Endodermal cell (in vitro differentiated cells): ENCODE data around the gene SOX6. TPM values are rescaled to one million over a fixed set of nuclear protein-coding genes. Genes with fewer than 3 reads are reported as not detected.

Source experiments
- DNase-seq: peaks from one replicate; pipeline ENCODE4 v3.0.0-alpha.2; 2017
- H3K27ac ChIP-seq: 2 replicates; pipeline ENCODE4 v1.5.1; 2013; ENCODE audit warnings: mild to moderate bottlenecking, low read depth, low read length, moderate library complexity
- H3K27me3 ChIP-seq: 2 replicates; pipeline ENCODE4 v1.6.1; 2013; ENCODE audit warnings: mild to moderate bottlenecking, low read length, moderate library complexity; ENCODE audit not compliant: insufficient read depth, control insufficient read depth, poor library complexity, severe bottlenecking
- H3K36me3 ChIP-seq: 2 replicates; pipeline ENCODE4 v1.7.0; 2013; ENCODE audit warnings: mild to moderate bottlenecking, low read length, moderate library complexity; ENCODE audit not compliant: control insufficient read depth, insufficient read depth
- H3K4me1 ChIP-seq: one replicate; pipeline ENCODE4 v1.7.0; 2013; ENCODE audit warnings: low read length; ENCODE audit not compliant: control insufficient read depth, insufficient read depth
- H3K4me3 ChIP-seq: 2 replicates; pipeline ENCODE4 v1.5.1; 2013; ENCODE audit warnings: mild to moderate bottlenecking, low read length, moderate library complexity
- H3K9ac ChIP-seq: 2 replicates; pipeline ENCODE4 v1.6.1; 2013; ENCODE audit warnings: mild to moderate bottlenecking, low read length, moderate library complexity; ENCODE audit not compliant: poor library complexity, severe bottlenecking; ENCODE audit errors: extremely low read depth
- H3K9me3 ChIP-seq: 2 replicates; pipeline ENCODE4 v1.6.1; 2013; ENCODE audit warnings: mild to moderate bottlenecking, low read length, moderate library complexity; ENCODE audit not compliant: control insufficient read depth
- H3K27ac Mint-ChIP-seq: 2 replicates; pipeline ENCODE4 v1.8.0; 2020; ENCODE audit warnings: mixed read lengths
- H3K27me3 Mint-ChIP-seq: 2 replicates; pipeline ENCODE4 v1.8.0; 2021; ENCODE audit warnings: mild to moderate bottlenecking, mixed read lengths; ENCODE audit not compliant: insufficient read depth
- H3K36me3 Mint-ChIP-seq: 2 replicates; pipeline ENCODE4 v1.8.0; 2020; ENCODE audit warnings: low read depth, mixed read lengths
- H3K4me1 Mint-ChIP-seq: 2 replicates; pipeline ENCODE4 v1.8.0; 2020; ENCODE audit warnings: mixed read lengths
- H3K4me3 Mint-ChIP-seq: 2 replicates; pipeline ENCODE4 v1.8.0; 2020; ENCODE audit warnings: mild to moderate bottlenecking, moderate library complexity, mixed read lengths
- H3K9me3 Mint-ChIP-seq: 2 replicates; pipeline ENCODE4 v1.8.0; 2020; ENCODE audit warnings: mild to moderate bottlenecking, mixed read lengths
- WGBS, 2 experiments: methylation state at CpG; one replicate each; pipeline versions ENCODE4 v1.1.5 to v1.1.7; 2013; ENCODE audit warnings: missing lambda C conversion rate in 2 of 2, mixed read lengths in 1 of 2; ENCODE audit not compliant: insufficient coverage in 1 of 2, insufficient read length in 1 of 2; 5-methylcytosine and 5-hydroxymethylcytosine counted together
- total RNA-seq, 2 donors: library from RNA; stranded (reverse); fragmentation: NEBNext Ultra II Directional in 1 of 2; extraction: Animal tissue kit (Norgen Biotek cat#: 25700) in 1 of 2; gene quantifications; 2 replicates in 1 of 2; 3 replicates in 1 of 2; pipeline ENCODE4 v1.2.1, GENCODE V29; 2021
- TF ChIP-seq, protein P1 (sequence below): fragments of 200-600 bp; sonication (generic); conservative IDR thresholded peaks from 2 replicates; pipeline ENCODE4 v1.5.0; 2021; ENCODE audit warnings: antibody characterized with exemption, mild to moderate bottlenecking

The SOX6 gene
- total RNA-seq, 2 donors from 2014 or later = 0.13 to 0.20 TPM

DNA sequence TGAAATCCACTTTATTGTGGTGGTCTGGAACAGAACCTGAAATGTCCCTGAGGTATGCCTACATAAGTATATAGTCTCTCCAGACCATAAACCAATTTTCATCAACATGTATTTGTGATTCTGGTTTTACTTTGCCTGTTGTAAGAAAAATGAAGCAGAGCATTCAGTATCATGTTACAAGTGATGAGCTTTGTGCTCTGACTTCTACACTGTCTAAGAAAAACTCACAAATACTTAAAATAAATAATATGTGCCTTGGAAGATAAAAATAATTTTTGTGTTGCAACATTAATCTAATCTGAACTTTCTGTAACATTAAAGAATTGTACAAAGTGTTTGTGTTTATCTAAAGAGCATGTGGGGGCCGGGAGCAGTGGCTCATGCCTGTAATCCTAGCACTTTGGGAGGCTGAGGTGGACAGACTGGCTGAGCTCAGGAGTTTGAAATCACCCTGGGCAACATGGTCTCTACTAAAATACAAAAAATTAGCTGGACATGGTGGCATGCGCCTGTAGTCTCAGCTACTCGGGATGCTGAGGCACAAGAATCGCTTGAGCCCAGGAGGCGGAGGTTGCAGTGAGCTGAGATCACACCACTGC, 219.5 kb downstream of the SOX6 start:
- DNase-seq = no peak

DNA sequence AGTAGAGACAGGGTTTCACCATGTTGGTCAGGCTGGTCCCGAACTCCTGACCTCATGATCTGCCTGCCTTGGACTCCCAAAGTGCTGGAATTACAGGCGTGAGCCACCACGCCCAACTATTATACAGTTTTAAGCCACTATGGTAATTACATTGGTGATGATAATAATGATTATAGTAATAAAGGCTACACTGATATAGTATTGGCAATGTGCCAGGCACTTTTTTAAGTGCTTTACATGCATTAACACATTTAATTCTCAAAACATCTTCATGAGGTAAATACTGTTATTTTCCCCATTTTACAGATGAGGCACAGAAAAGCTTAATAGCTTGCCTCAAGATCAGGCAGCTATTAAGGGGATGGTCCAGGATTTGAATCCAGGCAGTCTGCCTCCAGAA, 222.5 kb downstream of the SOX6 start:
- Histone ChIP-seq H3K9me3 (no peaks in the 10 kb centered on the region), H3K36me3 (no peaks in the 10 kb centered on the region), H3K9ac (no peak overlapping the region), H3K4me1 (no peaks in the 10 kb centered on the region), H3K4me3 (no peak overlapping the region), H3K27me3 (no peaks in the 10 kb centered on the region), H3K27ac (no peak overlapping the region)
- Mint-ChIP-seq H3K9me3 (no peaks in the 10 kb centered on the region), H3K4me3 (no peak overlapping the region), H3K4me1 (no peaks in the 10 kb centered on the region), H3K36me3 (no peaks in the 10 kb centered on the region), H3K27ac (no peak overlapping the region), H3K27me3 (no peaks in the 10 kb centered on the region)
- TF ChIP-seq, protein P1, sequence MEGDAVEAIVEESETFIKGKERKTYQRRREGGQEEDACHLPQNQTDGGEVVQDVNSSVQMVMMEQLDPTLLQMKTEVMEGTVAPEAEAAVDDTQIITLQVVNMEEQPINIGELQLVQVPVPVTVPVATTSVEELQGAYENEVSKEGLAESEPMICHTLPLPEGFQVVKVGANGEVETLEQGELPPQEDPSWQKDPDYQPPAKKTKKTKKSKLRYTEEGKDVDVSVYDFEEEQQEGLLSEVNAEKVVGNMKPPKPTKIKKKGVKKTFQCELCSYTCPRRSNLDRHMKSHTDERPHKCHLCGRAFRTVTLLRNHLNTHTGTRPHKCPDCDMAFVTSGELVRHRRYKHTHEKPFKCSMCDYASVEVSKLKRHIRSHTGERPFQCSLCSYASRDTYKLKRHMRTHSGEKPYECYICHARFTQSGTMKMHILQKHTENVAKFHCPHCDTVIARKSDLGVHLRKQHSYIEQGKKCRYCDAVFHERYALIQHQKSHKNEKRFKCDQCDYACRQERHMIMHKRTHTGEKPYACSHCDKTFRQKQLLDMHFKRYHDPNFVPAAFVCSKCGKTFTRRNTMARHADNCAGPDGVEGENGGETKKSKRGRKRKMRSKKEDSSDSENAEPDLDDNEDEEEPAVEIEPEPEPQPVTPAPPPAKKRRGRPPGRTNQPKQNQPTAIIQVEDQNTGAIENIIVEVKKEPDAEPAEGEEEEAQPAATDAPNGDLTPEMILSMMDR = no peak
- DNase-seq = no peak
- 60 to 92% methylated on average over 1 of the region's 3 CpGs for WGBS, 2 experiments

More for the DNA sequence above, 219.5 kb downstream of the SOX6 start:
- 87 to 95% methylated on average over 4 to 5 of the region's 5 CpGs for WGBS, 2 experiments
- TF ChIP-seq, protein P1 = no peak
- H3K27me3 Mint-ChIP-seq = no peaks in the 10 kb centered on the region
- no peak overlapping the region for H3K9ac ChIP-seq
- H3K27me3 ChIP-seq = no peaks in the 10 kb centered on the region
- no peaks in the 10 kb centered on the region for H3K36me3 ChIP-seq
- peaks cover 7% of the 10 kb centered on the region for H3K9me3 Mint-ChIP-seq
- H3K27ac ChIP-seq = no peak overlapping the region
- no peak overlapping the region for H3K4me3 Mint-ChIP-seq
- H3K36me3 Mint-ChIP-seq = no peaks in the 10 kb centered on the region
- no peaks in the 10 kb centered on the region for H3K4me1 Mint-ChIP-seq
- no peak overlapping the region for H3K4me3 ChIP-seq
- peaks cover 11% of the 10 kb centered on the region for H3K9me3 ChIP-seq
- H3K27ac Mint-ChIP-seq = no peak overlapping the region
- H3K4me1 ChIP-seq = no peaks in the 10 kb centered on the region

DNA sequence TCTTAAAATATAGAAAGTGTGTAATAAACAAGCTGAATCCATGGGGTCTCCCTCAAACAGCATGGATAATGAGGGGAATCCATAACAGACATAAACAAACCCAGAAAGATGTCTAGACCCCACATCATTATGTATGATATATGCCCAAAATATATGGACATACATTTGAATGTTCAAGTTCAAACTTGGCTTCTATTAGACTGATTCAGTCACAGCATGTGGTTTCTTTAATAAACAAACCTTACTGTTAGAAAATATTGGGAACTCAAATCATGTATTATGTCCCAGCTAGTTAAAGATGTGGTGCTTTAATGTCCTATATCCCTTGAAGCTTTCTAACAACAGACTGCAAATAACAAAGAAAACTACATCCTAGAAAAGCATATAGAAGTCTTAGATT, 228.6 kb downstream of the SOX6 start:
- H3K4me1 ChIP-seq = peaks cover 6% of the 10 kb centered on the region
- H3K4me3 ChIP-seq = no peak overlapping the region
- no peak overlapping the region for H3K9ac ChIP-seq
- no peaks in the 10 kb centered on the region for H3K9me3 ChIP-seq
- no peaks in the 10 kb centered on the region for H3K9me3 Mint-ChIP-seq
- no peaks in the 10 kb centered on the region for H3K27me3 ChIP-seq
- TF ChIP-seq, protein P1 = no peak
- no peaks in the 10 kb centered on the region for H3K27me3 Mint-ChIP-seq
- H3K4me3 Mint-ChIP-seq = no peak overlapping the region
- H3K36me3 ChIP-seq = no peaks in the 10 kb centered on the region
- H3K4me1 Mint-ChIP-seq = peaks cover 10% of the 10 kb centered on the region
- H3K27ac ChIP-seq = no peak overlapping the region
- H3K27ac Mint-ChIP-seq = no peak overlapping the region
- no peak for DNase-seq
- H3K36me3 Mint-ChIP-seq = no peaks in the 10 kb centered on the region
